LoVo (cell line): ENCODE measurements around the gene MKNK1.

ENCODE experiments used
- DNase-seq: peaks from one replicate; pipeline ENCODE4 v3.0.0-alpha.2; 2016; ENCODE audit warnings: low spot score

MKNK1 gene

GRCh38 chr1:46618754-46619415 lies 14.8 kb upstream of the MKNK1 start:
- DNase-seq, result no peak

GRCh38 chr1:46617833-46618232 lies 13.8 kb upstream of the MKNK1 start:
- DNase-seq, result no peak

GRCh38 chr1:46617108-46617800 lies 13.2 kb upstream of the MKNK1 start:
- no peak for DNase-seq

GRCh38 chr1:46616277-46617107 lies 12.4 kb upstream of the MKNK1 start, which contains the start of gene MOB3C:
MOB3C (minus strand) TSS chr1:46616811; CDS start chr1:46613321, 3,490 bp downstream.
- DNase-seq, result peak; percentile 68

GRCh38 chr1:46615735-46616134 lies 11.7 kb upstream of the MKNK1 start:
- DNase-seq, result no peak

- no peak for DNase-seq
These were observed 11.0 kb upstream of the MKNK1 start for GRCh38 chr1:46615088-46615487.

- DNase-seq, result no peak
These were observed 10.5 kb upstream of the MKNK1 start for GRCh38 chr1:46614604-46614984.

- DNase-seq, result no peak
These were observed 9.9 kb upstream of the MKNK1 start for GRCh38 chr1:46613661-46614603.

- DNase-seq, result no peak
These were observed 9.0 kb upstream of the MKNK1 start for GRCh38 chr1:46612937-46613660.

- DNase-seq, result peak; percentile 62
These were observed 7.7 kb upstream of the MKNK1 start for GRCh38 chr1:46611691-46612221.

GRCh38 chr1:46607345-46608130 lies 3.5 kb upstream of the MKNK1 start:
- no peak for DNase-seq

- no peak for DNase-seq
These were observed 2.3 kb upstream of the MKNK1 start for GRCh38 chr1:46606255-46606965.

- DNase-seq, result no peak
These were observed 1.2 kb upstream of the MKNK1 start for GRCh38 chr1:46605232-46605631.

- DNase-seq, result no peak
These were observed 599 bp downstream of the MKNK1 start for GRCh38 chr1:46603481-46603857.

GRCh38 chr1:46601257-46602007 lies 2.6 kb downstream of the MKNK1 start:
- no peak for DNase-seq

- DNase-seq, result no peak
These were observed 4.8 kb downstream of the MKNK1 start for GRCh38 chr1:46599059-46599970.

GRCh38 chr1:46596846-46597245 lies 7.2 kb downstream of the MKNK1 start:
- no peak for DNase-seq

- no peak for DNase-seq
These were observed 8.0 kb downstream of the MKNK1 start for GRCh38 chr1:46596036-46596435.
